GM12873 (cell line): ENCODE measurements around the gene MAMDC4.

Source experiments
- TF ChIP-seq, protein P1 (sequence below): IDR thresholded peaks from 2 replicates; pipeline ENCODE4 v1.5.1; 2012; ENCODE audit warnings: low read depth, mild to moderate bottlenecking, moderate library complexity, low read length, control low read depth; ENCODE audit not compliant: insufficient read depth; ENCODE audit errors: missing control alignments

MAMDC4 gene

DNA sequence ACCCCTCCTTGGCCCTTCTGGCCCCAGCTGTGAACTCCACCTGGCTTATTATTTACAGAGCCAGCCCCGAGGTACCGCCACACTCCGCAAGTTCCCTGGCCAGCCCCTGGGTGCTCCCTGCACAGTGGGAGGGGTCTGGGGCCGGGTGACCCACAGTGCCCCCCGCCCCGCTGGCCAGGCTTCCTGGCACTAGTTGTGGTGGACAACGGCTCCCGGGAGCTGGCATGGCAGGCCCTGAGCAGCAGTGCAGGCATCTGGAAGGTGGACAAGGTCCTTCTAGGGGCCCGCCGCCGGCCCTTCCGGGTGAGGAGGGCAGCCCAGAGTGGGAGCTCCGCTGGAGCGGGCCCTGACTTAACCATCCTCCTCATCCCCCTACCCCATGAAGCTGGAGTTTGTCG is 3.9 kb downstream of the MAMDC4 start:
- TF ChIP-seq, protein P1, sequence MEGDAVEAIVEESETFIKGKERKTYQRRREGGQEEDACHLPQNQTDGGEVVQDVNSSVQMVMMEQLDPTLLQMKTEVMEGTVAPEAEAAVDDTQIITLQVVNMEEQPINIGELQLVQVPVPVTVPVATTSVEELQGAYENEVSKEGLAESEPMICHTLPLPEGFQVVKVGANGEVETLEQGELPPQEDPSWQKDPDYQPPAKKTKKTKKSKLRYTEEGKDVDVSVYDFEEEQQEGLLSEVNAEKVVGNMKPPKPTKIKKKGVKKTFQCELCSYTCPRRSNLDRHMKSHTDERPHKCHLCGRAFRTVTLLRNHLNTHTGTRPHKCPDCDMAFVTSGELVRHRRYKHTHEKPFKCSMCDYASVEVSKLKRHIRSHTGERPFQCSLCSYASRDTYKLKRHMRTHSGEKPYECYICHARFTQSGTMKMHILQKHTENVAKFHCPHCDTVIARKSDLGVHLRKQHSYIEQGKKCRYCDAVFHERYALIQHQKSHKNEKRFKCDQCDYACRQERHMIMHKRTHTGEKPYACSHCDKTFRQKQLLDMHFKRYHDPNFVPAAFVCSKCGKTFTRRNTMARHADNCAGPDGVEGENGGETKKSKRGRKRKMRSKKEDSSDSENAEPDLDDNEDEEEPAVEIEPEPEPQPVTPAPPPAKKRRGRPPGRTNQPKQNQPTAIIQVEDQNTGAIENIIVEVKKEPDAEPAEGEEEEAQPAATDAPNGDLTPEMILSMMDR: no peak

DNA sequence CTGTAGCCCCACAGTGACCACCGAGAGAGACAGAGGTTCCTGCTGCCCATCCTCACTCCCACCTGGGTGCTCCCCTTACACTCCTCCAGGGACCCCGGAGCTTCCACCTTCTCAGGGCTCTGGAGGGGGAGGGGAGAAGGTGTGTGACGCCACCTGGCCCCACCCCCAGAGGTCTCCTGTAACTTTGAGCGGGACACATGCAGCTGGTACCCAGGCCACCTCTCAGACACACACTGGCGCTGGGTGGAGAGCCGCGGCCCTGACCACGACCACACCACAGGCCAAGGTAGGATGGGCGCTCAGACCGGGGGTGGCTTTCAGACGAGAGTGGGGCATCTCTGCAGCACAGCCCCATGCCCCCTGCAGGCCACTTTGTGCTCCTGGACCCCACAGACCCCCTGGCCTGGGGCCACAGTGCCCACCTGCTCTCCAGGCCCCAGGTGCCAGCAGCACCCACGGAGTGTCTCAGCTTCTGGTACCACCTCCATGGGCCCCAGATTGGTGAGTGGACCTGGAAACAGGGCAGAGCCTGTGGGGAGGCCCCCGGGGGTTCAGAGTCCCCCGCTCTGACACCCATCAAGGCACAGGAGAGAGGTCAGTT is 4.5 kb downstream of the MAMDC4 start:
- TF ChIP-seq, protein P1: peak; percentile 25

DNA sequence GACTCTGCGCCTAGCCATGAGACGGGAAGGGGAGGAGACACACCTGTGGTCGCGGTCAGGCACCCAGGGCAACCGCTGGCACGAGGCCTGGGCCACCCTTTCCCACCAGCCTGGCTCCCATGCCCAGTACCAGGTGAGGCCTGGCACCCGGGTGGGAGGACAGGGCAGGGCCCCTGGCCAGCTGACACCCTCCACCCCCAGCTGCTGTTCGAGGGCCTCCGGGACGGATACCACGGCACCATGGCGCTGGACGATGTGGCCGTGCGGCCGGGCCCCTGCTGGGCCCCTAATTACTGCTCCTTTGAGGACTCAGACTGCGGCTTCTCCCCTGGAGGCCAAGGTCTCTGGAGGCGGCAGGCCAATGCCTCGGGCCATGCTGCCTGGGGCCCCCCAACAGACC is 5.0 kb downstream of the MAMDC4 start:
- TF ChIP-seq, protein P1: no peak

- TF ChIP-seq, protein P1: no peak
Measured at GRCh38 chr9:136857581-136858412, 5.7 kb downstream of the MAMDC4 start.

DNA sequence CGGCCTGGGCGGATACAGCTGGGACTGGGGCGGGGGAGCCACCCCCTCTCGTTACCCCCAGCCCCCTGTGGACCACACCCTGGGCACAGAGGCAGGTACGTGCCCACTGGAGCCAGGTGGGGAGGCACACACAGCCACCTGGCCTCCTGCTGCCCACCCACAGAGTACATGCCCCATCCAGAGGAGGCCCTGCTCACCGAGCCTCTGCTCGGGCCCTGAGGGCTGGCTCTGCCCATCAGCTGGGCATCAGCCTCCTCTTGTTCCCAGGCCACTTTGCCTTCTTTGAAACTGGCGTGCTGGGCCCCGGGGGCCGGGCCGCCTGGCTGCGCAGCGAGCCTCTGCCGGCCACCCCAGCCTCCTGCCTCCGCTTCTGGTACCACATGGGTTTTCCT is 6.3 kb downstream of the MAMDC4 start:
- TF ChIP-seq, protein P1: no peak

- TF ChIP-seq, protein P1: no peak
Measured at GRCh38 chr9:136858844-136859757, 7.0 kb downstream of the MAMDC4 start.

- TF ChIP-seq, protein P1: no peak
Measured at GRCh38 chr9:136860529-136860928, 8.4 kb downstream of the MAMDC4 start.
